Endothelial cell of hepatic sinusoid (primary cell): ENCODE measurements around the gene VWA2.
"Not testable (repeated sequence)": the region's sequence is repeated elsewhere in the genome, so short reads cannot be mapped to it uniquely, and the experiment has no call there.

Source experiments
- in situ Hi-C: cut with HindIII; loops from 2 replicates; pipeline ENCODE4 v1.10.0; 2017; ENCODE audit warnings: low sequenced_read_pairs

VWA2 gene

DNA sequence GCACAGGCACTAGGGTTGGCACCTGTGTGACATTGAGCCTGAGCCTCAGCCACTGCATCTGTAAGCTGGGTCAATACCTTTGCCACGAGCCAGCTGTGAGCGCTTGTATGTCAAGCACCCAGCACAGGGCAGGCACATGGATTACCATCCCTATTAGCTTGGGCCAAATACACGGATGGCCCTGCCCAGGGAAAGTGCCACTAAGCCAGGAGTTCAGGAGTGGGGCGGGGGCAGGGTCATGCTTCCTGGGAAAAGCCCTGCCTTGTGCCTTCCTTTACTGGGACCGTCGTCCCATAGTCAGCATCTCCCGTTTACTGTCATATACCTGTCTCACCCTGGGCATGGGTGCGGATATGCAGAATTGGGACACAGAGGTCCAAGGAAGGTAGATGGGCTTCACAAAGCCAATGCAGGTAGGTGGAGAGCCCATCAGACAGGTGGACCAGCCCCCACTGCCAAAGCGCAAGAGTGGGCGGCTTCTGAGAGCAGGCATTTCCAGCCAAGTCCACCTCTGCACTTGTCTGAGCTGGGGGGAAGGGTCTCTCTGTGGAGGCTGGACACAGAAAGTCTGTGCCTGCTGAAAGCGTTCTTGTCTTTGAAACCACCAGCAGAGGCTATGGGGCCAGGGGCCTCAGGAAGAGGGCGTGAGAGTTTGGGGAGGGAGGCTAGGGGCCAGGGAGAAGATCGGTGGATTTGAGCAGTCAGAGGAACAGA, 72.6 kb downstream of the VWA2 start:
- in situ Hi-C loops = no loop called here

DNA sequence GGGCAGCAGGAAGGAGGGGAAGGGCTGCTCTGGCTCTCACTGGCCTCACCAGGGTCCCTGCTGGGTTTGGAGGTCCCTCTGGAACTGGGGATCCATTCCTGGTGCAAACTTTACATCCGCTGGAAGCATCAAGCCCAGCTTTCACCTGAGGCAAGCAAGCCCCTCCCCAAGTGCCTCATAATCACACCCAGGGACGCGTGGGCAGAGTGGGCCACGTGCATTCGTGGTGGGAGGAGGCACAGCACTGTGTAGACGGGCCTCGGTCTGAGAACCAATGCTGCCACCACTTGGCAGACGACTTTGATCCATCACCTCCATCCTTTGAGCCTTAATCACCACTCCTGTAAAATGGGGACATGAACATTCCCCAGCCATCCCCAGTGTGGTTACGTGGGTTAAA, 74.1 kb downstream of the VWA2 start:
- in situ Hi-C loops = no loop called here

DNA sequence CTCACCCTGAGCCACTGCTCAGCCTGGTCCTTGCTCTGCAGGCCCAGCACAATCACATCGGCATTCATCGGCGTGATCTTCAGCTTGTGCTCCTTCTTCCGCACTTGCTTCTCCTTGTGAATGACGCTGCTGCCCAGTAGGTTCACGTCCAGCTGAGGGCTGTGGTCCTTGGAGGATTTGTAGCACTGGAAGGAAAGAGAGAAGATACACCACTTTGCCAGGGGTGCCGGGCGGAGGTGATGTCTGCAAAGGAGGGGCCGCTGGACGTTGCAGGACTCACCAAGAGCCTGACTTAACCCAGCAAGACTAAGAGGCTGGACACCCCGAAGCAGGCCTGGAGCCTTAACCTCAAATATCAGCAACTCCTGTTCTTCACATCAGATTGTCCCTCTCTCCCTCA, 74.8 kb downstream of the VWA2 start:
- in situ Hi-C loops = no loop called here

DNA sequence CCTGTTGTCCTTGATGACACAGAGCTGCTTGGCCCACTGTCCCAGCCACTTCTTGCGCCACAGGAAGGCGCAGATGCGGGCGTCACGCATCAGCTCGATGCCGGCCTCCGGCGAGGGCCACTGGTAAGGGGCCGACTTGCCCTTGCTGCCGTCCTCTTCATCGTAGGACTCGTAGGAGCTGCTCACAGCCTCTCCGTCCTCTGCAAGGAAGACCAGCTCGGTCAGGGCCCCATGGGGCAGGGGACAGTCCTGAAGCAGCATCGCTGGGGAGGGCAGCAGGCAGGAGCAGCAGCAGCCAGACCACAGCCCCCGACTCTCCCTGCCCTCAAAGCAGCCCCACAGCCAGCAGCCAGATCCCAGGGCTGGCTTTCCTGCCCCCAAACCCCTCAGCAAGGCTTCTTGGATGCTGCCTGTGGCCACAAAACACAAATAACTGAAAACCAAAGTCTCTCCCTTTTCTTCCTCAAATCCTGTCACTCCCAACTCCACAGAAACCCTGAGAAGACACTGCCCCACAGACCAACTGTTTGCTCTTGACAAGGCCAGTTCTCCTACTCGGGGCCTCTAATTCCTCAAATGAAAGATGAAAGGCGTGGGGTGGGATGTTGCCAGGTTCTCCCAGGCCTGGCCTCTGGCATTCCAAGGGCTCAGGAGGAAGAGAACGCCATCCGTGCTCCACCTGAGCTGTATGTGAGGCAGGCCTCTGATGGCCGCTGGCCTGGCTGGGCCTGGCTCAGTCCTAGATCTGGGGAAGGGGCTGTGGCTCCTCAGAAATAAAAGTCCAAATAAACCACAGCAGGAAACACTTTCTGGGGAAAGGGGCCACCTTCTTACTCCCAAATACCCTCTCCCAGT, 76.7 kb downstream of the VWA2 start:
- in situ Hi-C loops = no loop called here

DNA sequence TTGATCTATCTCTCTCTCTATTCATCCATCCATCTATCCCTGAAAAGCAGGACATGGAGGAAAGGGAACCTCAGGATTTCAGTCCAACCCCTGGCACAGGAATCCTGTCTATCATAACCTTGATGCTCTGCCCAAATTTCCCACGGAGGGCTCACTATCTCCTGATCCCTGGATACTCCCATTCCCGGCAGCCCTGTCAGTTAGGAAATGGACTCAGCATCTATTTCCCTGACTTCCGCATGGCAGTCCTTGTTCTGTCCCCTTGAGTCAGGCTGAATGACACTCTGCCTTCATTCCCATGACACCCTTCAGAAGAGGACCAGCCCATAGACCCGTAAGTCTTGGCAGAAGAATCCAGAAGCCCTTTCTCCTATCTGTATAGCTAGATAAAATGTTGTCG, 77.7 kb downstream of the VWA2 start:
- in situ Hi-C loops = no loop called here

DNA sequence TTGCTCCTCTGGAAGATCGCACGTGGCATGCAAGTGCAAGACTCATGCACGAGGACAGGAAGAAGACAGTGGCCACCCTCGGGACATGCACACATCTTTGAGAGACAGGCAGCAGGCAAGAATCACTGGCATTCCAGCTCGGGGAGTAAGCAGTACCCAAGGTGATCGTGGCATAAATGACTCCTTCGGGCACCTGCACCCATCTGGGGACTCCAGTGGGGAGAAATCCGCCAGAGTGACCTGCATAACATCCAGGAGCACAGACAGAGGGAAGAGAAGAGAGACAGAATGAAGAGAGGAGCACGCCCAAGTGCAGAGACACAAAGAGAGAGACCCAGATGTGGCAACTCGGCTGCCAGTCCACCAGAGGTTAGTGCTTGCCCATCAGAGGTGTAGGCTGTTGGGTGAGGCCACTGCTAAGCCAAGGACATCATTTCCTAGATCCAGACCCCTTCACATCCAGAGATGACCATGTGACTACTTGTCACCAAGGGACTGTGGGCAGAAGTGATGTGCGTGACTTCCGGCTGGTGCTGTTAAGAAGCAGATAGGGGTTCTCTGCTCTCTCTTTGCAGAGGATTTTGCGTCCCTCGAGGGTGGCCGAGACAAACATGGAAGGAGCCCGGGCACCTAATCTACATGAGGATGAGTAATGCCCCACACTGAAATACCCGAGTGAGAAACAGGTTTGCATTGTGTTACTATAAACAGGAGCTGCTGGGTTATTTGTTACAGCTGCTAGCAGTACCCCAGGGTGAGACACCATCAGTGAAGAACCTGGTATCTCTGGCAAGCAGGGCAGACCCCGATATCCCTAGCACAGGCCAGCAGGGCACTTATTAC, 80.6 kb downstream of the VWA2 start:
- in situ Hi-C loops = no loop called here

DNA sequence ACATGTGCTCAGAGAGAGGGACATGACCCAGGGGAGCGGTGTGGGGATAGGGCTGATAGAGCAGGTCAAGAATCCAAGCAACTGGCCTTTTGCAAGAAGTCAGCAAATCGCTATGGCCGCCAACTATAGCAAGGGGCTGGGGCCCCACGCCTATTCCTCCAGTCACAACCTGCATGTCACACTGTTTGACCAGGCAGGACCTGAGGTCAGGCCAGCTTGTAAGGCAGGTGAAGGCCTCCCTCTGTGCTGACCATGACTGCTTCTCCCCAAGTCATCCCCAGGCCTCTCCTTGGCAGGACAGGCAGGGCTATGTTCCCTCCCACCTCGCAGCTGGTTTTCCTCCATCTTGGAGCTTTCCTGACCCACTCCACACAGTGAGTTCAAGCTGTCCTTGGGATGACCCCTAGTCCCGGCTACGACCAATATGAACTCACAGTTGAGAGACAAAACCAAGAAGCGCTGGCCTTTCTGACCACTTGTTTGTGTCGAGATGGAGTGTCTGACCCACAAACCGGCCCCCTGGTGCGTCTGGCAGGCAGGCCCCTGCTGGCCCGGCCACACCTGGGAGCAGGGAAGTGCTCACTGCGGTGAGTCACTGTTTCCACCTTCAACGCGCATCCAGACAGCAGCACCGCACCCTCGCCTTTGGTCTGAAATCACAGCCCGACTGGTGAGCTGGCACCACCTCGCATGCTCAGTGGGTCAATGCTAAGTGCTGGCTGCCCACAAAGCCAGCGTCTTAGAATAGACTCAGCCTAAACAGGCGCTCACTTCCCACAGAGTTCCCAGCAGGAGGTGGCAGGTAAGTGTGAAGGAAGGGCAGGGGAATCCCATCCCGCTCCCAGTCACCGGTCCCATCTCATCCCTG, 81.4 kb downstream of the VWA2 start:
- in situ Hi-C loops = no loop called here

DNA sequence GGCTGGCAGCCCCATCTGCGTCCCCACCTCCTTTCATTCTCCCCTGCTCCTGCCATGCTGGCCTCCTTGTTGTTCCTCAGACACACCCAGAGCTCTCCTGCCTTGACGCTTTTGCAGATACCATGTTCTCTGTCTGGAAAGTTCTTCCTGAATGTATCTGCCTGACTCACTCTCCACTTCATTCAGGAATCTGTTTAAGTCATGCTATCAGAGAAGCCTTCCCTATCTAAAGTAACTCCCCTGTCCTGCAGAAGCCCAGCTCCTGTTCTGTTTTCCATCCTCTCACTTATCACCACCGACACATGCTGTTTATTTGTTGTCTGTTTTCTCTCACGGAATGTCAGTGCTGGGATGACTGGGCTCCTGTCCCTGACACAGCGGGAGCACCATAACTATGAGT, 83.3 kb downstream of the VWA2 start:
- in situ Hi-C loops = no loop called here

DNA sequence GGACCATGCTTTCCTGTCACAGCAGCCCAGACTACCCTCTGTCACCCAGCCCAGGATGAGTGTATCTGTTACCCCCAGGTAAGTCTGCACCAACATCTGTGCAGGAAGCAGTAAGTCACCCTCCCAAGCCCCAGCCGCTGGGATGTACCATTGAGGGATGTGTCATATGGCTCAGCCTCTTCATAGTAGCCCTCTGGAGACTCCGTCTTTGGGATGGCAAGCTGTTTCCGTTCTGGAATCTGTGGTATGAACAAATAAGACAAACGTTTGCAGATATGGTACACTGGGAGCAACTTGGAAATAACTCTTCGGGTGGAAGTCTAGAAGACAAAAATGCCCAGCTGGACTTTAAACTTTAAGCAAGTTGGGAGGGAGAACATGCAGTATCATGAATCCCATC, 84.0 kb downstream of the VWA2 start:
- in situ Hi-C loops = no loop called here

DNA sequence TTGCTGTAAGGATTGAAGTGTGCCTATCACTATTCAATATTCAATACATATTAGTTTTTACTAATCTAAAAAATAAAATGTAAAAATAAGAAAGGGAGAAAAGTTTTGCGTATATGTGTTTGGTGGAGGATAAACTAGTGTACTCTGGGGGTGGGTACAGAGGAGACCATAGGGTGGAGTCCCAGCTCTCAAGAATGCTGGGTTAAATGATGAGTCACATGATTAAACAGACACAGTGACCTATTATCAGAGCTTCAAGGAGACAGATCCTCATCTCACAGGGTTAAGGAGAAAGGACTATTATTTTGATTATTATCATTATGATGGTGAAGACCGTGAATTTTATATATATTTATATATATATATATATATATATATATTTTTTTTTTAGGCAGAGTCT, 87.7 kb downstream of the VWA2 start:
- in situ Hi-C loops = no loop called here

DNA sequence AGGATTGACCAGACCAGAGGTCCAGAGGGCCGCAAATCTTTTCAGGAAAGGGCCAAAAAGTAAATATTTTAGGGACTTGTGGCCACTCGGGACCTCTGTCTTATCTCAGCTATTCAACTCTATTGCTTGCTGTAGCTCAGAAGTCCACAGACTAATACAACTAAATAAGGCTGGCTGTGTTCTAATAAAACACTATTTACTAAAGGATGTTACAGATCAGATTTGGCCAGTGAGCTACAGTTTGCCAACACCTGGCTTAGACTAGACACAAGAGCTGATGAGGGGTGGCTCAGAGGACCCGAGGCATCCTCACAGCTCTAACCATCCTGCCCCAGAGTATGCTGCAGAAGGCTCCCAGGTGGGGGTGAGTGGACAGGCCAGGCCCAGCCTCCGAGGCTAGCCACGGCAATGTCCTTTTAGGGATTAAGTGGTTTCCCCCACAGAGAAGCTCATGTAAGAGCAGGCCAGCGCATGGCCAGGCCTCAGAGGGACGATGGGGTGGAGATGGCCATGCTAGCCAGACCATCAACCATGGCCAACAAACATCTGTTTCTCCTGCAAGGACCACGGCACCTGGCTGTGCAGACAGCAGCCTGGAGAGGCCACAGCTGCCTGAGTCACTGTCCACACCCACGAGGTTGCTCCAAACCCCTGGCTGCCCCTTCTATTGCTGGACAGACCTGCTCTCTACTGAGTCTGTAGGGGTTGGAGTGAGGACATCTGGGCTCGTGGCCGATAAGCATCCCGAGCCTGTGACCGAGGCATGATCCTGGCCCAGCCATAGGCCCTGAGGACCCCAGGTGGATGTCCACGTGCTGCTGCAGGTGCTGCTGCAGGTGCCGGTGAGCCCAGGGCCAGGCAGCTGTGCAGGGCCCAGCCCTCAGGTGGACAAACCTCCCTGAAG, 88.7 kb downstream of the VWA2 start:
- in situ Hi-C loops = no loop called here

DNA sequence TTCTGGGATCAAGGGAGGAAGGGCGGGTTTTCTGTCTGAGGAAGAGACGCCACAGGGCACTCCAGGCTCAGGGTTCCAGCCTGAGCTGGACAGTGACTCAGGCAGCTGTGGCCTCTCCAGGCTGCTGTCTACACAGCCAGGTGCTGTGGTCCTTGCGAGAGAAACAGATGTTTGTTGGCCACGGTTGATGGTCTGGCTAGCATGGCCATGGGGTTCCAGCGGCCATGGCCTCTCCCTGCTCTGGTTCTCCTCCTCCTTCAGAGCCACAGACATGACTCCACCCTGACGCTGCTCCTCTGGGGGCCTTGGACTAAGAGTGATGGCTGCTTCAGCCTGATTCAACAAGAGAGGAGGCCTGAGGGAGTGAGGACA, 89.4 kb downstream of the VWA2 start:
- in situ Hi-C loops = no loop called here

DNA sequence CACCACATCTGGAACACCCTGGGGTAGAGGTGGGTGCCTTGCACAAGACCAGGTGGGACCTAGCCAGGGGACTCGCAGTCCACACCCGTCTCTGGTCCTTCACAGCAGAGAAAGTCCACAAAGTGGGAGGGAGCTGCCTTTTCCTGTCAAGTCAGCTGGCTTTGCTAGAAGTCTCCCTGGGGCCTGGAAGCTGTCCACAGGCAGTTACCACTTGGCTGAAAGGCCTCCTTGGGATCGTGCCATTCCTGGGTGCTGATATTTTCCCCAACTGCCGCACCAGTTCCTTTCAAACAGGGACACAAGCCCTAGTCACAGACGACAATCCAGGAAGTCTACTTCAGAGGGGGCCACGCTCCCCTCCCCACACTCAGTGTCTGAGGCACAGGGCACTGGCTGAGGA, 89.8 kb downstream of the VWA2 start:
- in situ Hi-C loops = no loop called here

DNA sequence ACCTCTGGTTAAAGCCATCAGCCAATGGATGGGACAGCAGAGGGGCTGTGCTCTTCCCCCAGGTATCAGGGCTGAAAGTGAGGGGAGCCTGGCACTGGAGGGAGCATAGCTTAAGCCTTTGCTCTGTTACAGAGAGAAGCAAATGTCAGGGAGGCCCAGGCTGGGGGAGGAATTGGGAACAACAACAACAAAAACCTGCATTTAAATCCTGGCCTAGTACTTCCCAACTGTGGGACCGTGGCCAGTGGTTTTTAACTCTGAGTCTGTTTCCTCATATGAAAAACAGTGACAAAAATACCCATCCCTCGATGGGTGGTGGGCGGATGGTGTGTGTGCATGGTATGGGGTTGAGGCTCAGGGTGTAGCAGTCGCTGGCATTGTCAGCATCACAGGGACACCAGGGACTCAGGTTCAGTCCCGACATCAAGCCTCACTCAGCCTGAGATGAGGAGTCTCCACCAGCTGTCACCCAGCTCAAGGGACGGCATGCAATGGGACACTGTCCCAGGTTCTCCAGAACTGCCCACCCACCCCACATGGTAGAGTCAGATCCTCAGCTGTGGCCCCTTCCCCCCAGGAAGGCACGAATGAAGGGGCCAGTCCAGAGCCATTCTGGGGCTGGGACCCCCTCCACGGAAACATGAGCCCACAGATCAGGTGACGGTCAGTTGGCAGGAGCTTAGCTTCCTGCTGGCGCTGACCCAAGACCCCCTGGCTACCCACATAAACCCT, 90.7 kb downstream of the VWA2 start:
- in situ Hi-C loops = no loop called here

DNA sequence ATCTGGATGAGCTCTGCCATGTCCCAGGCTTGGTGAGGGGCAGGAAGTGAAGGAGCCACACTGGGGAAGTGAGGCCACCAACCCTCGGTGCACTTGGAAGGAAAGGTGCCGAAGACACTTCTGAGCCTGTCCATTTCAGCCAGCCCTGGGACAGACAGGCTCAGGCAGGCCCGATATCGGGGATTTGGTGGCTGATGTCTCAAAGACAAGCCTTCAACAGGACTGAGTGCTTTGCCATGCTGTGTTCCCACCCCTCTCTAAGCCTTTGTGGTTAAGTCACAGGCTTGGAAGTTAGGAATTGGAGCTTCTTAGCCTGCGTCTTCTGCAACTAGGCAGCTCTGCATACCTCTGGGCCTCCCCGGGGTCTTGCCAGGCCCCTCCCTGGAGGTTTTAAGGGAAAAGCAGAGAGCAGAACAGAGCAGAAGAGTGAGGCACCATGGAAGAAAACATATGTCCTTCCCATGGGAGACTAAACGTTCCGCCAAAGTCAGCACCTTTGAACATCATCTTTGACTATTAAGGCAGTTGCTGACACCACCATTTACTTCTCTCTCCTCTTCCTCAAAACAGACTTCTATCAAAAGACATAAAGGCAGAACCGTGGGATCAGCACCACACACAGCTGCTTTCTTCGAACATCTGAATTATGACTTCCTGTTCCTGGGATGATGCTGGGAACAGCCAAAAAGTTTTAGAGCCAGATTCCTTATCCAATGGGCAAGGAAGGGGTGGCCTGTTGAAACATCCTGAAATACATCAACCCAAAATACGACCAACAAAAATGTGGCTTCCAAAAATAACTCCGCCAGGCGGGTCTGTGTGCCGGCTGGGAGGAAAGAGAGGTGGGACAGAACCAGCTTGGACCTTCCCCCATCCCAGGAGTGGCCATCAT, 93.5 kb downstream of the VWA2 start:
- in situ Hi-C loops = no loop called here

DNA sequence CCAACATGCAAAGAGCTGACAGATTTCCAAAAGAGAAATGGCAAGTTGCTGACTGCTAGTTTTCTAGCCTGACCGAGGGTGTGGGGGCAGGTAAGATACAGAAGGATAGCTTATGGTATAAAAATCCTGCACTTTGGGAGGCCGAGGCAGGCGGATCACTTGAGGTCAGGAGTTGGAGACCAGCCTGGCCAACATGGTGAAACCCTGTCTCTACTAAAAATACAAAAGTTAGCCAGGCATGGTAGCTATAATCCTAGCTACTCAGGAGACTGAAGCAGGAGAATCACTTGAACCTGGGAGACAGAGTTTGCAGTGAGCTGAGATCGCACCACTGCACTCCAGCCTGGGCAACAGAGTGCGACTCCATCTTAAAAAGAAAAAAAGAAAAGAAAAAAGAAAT, 94.4 kb downstream of the VWA2 start:
- in situ Hi-C loops = not testable (repeated sequence)

DNA sequence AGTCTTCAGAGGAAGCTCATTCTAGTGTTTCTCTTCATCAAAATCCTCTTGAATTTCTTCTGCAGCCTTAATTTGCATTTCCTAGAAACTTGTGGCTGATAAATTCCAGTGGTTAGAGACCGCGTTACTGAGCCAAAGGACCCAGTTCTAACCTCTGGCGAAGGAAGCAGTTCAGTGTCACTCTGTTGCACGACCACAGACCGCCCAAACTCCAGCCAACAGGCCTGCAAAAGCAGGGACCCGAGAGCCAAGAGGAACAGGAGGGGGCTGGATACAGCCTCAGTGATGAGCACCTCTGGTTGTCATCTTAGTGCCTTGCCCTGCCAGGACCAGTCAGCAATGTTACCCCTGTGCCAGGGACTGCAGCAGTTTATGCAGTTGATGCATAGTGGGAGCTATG, 95.2 kb downstream of the VWA2 start:
- in situ Hi-C loops = no loop called here

DNA sequence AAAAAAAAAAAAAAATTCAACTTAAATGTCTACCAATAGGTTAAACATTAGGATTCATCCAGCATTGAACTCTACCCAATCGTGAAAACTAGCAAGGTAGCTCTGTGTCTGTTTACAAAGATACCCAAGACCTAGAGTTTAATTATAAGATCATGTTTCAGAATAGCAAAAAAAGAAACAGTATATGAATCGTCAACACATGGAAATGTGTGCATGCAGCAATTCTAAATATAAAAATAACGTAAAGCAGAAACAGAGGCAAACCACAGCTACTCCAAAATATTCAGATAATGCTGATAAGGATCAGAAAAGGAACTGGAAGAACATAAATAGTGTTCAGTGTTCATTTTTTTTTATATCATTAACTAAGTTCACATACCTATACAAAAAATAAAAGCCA, 96.6 kb downstream of the VWA2 start:
- in situ Hi-C loops = no loop called here
